ENCODE results near the gene DDIT4L. TPM values are rescaled to one million over a fixed set of nuclear protein-coding genes. Genes with fewer than 3 reads are reported as not detected.

The DDIT4L gene
- total and polyA plus RNA-seq, 10 of the 15 experiments (the other 5 are each of a cell fraction or from before 2014, with no cell fraction given): 0.02 to 0.08 TPM; not detected in 8

GRCh38 chr4:100174985-100175383 lies 15.3 kb downstream of the DDIT4L start:
- H3K79me2 ChIP-seq (ENCODE audit: control insufficient read depth, insufficient read depth, low read length): no peaks in the 10 kb centered on the region
- no peak overlapping the region for H3K4me2 ChIP-seq (ENCODE audit: control insufficient read depth, insufficient read depth)
- intact Hi-C loops (cut with micrococcal nuclease; ENCODE audit: unreplicated experiment): no loop called here
- in situ Hi-C loops (cut with MboI): no loop called here
- no peak for DNase-seq (ENCODE audit: low read depth, low spot score)
- no TSS peak for BruUV-seq (replicated peaks)
- no peaks in the 10 kb centered on the region for H3K27me3 ChIP-seq (replicated peaks in 1 of 2; ENCODE audit: control insufficient read depth in 2 of 2, insufficient read depth in 2 of 2, low read length in 1 of 2)
- ATAC-seq: no peak
- H4K20me1 ChIP-seq (ENCODE audit: control insufficient read depth, insufficient read depth): no peaks in the 10 kb centered on the region
- no peak for FAIRE-seq
- H2AFZ ChIP-seq (ENCODE audit: control insufficient read depth, low read depth, low read length): no peak overlapping the region
- TF ChIP-seq SRF (IDR thresholded peaks at IDR 0.05; ENCODE audit: low read depth in 2 of 2, low read length in 2 of 2) (no peak), ZNF207 (IDR thresholded peaks at IDR 0.05; ENCODE audit: borderline replicate concordance) (no peak), MXI1 (IDR thresholded peaks at IDR 0.05; ENCODE audit: low read depth, low read length) (no peak), MEF2B (IDR thresholded peaks at IDR 0.05; ENCODE audit: partially characterized antibody, poor library complexity, severe bottlenecking) (no peak), YBX1 (IDR thresholded peaks at IDR 0.05) (no peak), RAD21 (IDR thresholded peaks at IDR 0.05; ENCODE audit: insufficient read depth, low read depth, low read length) (no peak)
- TF ChIP-seq, protein P1, sequence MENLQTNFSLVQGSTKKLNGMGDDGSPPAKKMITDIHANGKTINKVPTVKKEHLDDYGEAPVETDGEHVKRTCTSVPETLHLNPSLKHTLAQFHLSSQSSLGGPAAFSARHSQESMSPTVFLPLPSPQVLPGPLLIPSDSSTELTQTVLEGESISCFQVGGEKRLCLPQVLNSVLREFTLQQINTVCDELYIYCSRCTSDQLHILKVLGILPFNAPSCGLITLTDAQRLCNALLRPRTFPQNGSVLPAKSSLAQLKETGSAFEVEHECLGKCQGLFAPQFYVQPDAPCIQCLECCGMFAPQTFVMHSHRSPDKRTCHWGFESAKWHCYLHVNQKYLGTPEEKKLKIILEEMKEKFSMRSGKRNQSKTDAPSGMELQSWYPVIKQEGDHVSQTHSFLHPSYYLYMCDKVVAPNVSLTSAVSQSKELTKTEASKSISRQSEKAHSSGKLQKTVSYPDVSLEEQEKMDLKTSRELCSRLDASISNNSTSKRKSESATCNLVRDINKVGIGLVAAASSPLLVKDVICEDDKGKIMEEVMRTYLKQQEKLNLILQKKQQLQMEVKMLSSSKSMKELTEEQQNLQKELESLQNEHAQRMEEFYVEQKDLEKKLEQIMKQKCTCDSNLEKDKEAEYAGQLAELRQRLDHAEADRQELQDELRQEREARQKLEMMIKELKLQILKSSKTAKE (IDR thresholded peaks at IDR 0.05; ENCODE audit: low read depth, poor library complexity, severe bottlenecking): no peak
- no peak overlapping the region for H3K27ac ChIP-seq (ENCODE audit: control insufficient read depth, insufficient read depth)
- H3K9ac ChIP-seq (ENCODE audit: control insufficient read depth, insufficient read depth, low read length): no peak overlapping the region
- ChIA-PET POLR2A (no interaction called here), SMC1A (ENCODE audit: uncharacterized antibody, unreplicated experiment) (interaction anchor here (0.6 kb wide), 2 partner anchors 24 to 370 kb away, joined by 3 read pairs; no protein-coding TSS in a partner anchor), CTCF (no interaction called here), RAD21 (ENCODE audit: unreplicated experiment) (no interaction called here)
- H3K4me1 ChIP-seq (ENCODE audit: control insufficient read depth, insufficient read depth, low read length): no peaks in the 10 kb centered on the region
- no peaks in the 10 kb centered on the region for H3K36me3 ChIP-seq (ENCODE audit: control insufficient read depth in 2 of 2, insufficient read depth in 2 of 2, low read length in 1 of 2)
- H3K9me3 ChIP-seq (replicated peaks; ENCODE audit: control insufficient read depth, insufficient read depth, low read length): no peaks in the 10 kb centered on the region
- no peak overlapping the region for H3K4me3 ChIP-seq
- 0% methylated on average over 3 of the region's 3 CpGs for WGBS (ENCODE audit: insufficient coverage, insufficient replicate concordance, low lambda C conversion rate, missing lambda C conversion rate)
